GM18873 (cell line): ENCODE measurements around the gene HOXA5.

Experiments used
- ATAC-seq: cut with Tn5 transposase; IDR thresholded peaks from one replicate; pipeline ENCODE4 v1.9.1; 2021; ENCODE audit warnings: mild to moderate bottlenecking, moderate library complexity, moderate number of reproducible peaks; ENCODE audit not compliant: unreplicated experiment, low FRiP score

Gene HOXA5

DNA sequence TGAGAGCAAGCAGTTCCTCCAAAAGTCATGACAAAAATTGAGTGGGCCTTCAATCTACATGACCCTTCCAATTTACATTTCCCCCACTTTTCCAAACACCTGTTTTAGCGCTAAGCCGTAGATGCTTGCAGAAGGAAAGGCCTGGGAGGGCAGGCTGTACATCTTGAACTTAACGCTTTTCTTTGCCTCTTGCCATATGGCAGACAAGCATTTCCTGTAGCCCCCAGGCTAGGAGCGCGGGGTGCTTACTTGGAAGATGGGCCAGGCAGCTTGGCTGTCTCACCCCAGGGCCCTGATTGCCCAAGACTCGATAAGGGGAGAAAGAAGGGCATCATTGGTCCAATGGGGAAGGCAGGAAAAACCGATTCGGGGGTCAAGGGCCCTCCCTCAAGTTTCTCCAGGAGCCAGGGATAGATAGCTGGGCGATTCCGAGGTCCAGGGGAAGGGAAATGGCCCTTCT lies 28.9 kb upstream of the HOXA5 start:
- no peak for ATAC-seq

- ATAC-seq = no peak
Observed at GRCh38 chr7:27171637-27172314, 28.3 kb upstream of the HOXA5 start.

DNA sequence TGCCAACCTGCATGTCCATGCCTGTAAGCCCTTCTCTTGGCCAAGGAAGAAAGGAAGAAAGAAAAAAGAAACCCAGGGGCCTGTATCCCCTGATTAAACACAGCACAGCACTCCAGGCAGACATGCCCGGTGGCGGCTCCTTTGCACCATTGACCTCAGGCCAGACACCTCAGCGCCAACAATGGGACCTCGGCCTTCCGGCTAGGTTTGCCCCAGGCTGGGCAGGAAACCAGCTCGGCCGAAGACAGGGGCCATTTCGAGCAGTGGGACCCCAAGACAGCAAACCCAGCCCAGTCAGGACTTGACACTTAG lies 27.8 kb upstream of the HOXA5 start:
- no peak for ATAC-seq

DNA sequence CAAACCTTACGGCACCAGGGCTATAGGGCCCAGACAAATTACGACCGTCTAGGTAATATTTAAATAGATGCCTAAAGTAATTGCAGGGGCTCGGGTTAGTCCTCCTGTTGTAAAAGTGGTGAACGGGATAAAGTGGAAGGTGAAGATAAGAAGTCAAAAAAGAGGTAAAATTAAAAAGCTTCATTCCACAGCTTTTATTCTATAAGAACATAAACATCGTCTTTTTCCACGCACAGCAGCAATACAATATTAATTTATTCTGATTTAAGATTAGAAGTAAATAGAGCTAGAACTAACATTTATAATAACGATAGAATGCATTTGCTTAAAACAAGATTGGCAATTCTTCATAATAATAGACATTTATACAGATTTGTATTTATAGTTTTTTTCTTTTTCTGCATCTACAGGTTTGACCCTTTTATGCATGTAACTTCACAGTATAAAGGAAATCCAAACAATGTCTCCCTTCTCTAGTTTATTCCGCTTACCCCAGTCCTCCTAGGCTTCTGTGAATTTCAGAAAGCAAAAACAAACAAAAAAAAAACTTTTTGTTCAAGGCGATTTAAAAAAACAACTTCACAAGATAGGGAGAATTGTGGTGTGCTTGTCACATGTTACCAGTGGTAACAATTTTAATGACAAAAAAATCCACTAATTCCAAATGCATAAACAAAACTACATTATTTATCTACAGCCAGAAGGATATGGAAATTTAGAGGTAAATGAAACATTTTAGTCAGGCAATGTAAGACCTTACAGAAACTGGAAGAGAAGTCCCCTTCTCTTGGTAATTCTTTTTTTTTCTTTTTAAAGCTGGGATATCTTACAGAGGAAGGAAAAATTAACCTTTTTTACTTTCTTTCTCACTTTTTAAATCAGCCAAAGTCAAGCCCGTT lies 27.2 kb upstream of the HOXA5 start:
- no peak for ATAC-seq

DNA sequence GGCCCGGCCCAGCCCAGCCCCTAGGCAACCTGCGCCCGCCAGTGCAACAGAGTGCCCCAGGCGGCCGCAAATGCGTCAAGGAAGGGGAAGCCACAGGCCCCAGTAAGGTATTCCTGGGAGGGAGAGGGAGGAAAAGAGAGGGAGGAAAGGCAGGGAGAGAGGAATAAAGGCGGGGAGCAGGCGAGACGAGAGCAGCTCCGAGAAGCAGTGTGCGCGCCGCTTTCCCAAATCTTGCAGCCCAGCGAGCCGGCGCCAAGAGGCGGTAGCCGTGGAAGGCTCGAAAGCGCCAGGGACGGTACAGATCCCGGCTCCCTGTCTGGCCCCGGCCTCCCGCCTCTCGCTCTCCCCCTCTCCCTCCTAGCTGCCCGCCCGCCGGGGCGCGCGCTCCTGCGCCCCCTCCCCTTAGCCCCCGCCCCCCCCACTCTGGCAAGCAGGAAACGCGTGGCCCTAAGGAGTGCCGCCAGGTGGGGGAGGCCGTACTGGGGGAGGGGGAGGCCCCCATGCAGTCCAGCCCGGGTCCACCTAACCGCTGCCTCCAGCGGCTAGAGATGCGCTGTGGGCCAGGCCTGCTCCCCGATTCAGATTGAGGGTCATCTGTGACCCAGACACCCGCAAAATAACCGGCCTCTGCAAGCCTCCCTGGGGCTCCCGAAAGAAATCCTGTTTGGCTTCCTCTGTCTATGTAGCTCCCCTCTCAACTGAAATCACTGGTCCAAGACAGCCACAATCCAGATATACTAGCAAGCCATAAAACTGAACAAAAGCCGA lies 26.4 kb upstream of the HOXA5 start:
- ATAC-seq = no peak

- ATAC-seq = no peak
Observed at GRCh38 chr7:27168265-27168947, 24.9 kb upstream of the HOXA5 start.

DNA sequence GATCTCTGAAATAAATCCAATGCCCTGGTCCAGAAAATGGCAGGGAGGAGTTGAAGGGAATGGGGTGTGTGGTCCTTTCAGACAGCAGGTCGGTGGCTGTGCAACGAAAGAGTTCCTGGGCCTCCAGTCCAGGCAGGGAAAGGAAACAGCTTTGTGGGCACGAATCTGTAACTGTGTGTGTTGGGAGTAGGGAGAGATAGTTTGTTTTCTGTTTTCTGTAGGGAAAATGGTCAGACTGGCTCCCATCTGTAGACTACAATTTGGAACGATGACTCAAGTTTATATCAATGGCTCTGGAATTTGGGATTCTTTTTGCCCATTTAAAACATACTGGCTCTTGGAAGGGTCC lies 24.4 kb upstream of the HOXA5 start:
- ATAC-seq = no peak

DNA sequence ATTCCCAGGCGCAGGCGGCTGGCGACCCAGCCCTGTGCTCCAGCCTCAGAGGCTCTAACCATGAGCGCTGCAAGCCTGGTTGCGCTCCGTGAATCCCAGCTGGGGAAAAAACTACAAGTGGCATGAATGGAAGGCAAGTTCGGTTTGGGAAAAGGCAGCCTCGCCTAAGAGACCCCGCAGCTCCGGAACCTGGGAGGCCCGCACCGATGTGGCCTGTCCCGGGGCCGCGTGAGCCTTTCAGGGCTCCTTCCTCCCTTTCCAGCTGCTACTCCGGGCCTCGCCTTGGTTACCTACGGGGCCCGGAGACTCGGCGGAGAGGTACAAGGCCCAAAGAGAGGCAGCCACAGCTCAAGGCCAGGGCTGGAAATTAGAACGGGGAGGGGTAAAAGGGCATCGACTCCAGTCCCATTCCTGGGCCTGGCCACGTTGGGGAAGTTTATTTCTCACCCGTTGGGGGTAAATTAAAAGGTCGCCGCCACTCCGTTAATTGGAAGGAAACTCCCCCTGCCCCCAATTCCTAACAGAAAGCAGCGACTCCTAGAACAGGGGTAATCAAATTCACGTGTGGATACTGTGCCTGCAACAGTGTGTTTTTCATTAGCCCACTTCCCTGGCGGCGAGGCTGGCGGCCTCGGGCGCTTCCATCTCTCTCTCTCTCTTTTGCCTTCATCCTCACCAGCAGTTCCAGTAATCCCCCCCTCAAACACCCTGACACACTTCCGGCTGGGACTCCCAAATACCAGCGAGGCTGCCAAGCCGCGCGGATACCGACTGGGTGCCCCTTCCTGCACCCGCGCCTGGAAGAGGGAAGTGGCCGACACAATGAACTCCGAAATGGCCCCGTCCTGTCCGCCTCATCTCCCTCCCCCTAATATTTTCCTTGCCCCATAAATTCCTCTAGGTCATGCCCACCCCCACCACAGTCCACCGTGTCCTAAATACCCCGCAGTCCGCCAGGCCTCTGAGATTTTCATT lies 23.3 kb upstream of the HOXA5 start:
- ATAC-seq = no peak

DNA sequence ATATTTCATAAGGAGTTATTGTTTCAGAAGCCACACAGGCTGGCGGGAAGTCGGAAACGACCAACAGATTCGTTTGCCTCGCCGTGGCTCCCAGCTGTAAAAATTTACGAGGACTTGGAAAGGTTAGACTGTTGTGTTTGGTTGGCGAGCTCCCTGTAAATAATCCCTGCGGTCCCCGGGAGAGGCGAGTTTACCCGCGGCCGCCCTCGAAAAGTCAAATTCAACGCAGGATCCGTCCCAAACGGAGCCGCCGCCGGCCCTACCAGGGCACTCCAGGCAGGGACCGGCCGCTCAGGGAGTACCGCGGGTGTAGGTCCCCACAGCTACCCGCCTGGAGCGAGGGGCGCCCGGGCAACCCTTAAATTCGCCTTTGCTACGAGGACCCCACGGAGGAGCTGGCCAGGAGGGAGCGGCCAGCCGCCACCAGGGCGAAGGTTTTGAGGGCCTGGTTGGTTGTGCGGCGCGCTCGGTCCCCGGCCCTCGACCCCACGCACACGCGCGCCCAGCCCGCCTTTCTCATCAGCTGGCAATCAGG lies 22.6 kb upstream of the HOXA5 start:
- ATAC-seq = no peak

- no peak for ATAC-seq
Observed at GRCh38 chr7:27165089-27165995, 21.9 kb upstream of the HOXA5 start, which contains the start of gene HOXA9. HOXA9 (minus strand) TSS chr7:27165537; CDS start chr7:27165457, 80 bp downstream.

GRCh38 chr7:27164367-27165088 lies 21.0 kb upstream of the HOXA5 start:
- ATAC-seq = no peak

GRCh38 chr7:27164045-27164366 lies 20.5 kb upstream of the HOXA5 start:
- ATAC-seq = no peak

DNA sequence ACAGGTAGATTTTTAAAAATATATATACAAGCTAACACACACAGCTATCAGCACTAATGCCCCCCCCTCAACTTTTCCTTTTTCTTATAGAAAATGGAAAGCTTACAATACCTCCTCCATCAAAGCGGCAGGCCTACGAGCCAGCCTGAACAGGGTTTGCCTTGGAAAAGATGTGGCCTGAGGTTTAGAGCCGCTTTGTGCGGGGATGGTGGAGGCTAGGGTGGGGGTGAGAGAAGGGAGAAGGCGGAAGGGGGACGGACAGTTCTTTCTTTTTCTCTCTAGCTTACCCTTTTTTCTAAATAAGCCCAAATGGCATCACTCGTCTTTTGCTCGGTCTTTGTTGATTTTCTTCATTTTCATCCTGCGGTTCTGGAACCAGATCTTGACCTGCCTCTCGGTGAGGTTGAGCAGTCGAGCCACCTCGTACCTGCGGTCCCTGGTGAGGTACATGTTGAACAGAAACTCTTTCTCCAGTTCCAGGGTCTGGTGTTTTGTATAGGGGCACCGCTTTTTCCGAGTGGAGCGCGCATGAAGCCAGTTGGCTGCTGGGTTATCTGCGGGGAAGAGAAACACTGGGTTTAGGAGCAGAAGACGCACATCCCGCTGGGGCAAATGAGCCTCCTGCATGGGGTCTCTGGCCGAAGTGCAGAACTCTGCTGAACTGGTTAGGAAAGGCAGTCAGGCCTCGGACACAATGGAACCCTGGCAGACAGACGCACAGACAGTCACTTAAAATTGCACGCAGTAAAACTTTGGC lies 20.0 kb upstream of the HOXA5 start:
- no peak for ATAC-seq

DNA sequence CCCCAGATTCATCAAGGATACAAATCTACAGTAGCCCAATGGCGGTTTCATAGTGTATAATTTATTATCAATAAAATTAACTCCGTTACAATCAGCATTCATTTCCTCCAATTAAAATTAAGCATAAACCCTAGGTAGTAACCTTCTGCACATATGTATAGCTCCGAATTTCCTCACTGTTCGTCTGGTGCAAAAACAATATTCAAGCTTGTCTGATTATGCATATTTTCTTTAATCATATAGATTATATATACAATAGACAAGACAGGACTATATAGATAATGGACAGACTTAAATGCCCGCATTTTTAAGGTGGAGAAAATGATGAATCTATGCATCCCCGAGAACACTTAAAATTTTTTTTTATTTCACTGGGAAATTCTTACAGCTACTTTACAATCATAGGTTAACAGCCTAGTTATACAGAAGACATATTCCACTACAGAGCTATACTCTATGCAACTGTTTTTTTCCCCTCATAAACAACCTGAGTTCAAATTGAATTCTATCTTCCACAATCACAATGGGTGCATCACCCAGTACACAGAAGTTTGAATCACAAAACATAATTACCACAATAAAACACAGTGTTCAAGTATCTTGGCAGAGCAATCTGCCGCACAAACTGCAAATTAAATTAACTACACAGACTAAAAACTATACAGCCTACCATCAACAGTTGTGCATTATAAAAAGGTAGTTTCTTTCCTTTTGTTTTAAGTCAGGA lies 19.2 kb upstream of the HOXA5 start:
- ATAC-seq = no peak

DNA sequence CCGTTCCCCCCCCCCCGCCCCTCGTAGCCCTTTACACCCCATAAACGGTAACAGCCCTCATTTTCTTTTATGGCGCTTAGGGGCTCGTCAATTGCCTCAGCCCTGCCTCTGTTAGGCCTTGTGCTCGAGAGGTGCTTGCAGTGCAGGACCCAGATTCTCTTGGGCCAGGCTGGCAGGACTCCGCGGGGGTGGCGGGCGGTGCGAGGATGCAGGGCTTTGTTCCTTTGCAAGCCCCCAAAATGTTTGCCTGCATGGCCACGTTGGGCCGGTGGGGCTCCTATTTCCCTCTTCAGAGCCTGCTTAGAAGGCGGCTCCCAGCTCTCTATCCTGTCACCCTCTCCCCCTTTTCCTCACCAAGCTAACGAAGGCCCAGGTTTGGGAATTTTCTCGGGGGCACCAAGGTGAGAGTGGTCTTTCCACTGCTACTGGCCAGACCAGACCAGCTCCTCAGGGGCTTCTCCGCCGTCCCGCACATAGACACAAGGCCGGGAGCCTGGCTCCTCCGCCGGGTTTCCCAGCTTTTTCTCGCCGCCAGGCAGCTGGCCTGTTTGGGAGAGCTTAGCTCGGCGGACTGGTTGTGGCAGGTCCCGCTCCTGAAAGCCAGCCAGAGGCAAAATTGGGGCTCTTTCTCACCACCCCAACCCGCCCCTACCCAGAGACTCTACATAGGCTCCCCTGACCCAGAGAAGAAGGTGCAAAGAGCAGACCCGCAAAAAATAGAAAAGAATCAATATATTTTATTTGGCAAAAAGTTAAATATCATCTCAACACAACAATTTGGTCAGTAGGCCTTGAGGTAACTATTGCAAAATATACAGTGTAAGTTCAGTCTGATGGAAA lies 18.5 kb upstream of the HOXA5 start:
- no peak for ATAC-seq
